CD8-positive, alpha-beta memory T cell (primary cell): Measurements from ENCODE around the gene SETD5. TPM values are rescaled to one million over a fixed set of nuclear protein-coding genes. Genes with fewer than 3 reads are reported as not detected.

Source experiments
- CTCF ChIA-PET: fragments of 350-600 bp; sonication (Branson Sonifier 250); formaldehyde crosslinking; loops from one replicate; lab custom pipeline; 2021; ENCODE audit warnings: antibody characterized with exemption; lab: Charles Lee
- POLR2A ChIA-PET: fragments of 350-600 bp; sonication (Branson Sonifier 250); formaldehyde crosslinking; loops from one replicate; lab custom pipeline; 2021; ENCODE audit warnings: antibody characterized with exemption; lab: Charles Lee
- DNase-seq, 5 donors: peaks; one replicate each; pipeline versions ENCODE4 v3.0.0 to v3.0.0-alpha.2; 2020 to 2022; ENCODE audit warnings: mixed read lengths in 1 of 5
- H3K27ac ChIP-seq: one replicate; pipeline ENCODE4 v1.7.0; 2013; ENCODE audit warnings: low read depth, mild to moderate bottlenecking, low read length, moderate library complexity
- H3K27me3 ChIP-seq: 2 replicates; pipeline ENCODE4 v1.7.0; 2013; ENCODE audit warnings: low read length, mild to moderate bottlenecking; ENCODE audit not compliant: insufficient read depth, poor library complexity, severe bottlenecking
- H3K36me3 ChIP-seq: 2 replicates; pipeline ENCODE4 v1.7.0; 2013; ENCODE audit warnings: mild to moderate bottlenecking, low read length, moderate library complexity; ENCODE audit not compliant: insufficient read depth
- H3K4me1 ChIP-seq: 2 replicates; pipeline ENCODE4 v1.7.0; 2013; ENCODE audit warnings: mild to moderate bottlenecking, low read length, moderate library complexity; ENCODE audit not compliant: insufficient read depth
- H3K4me3 ChIP-seq: 2 replicates; pipeline ENCODE4 v1.7.0; 2013; ENCODE audit warnings: mild to moderate bottlenecking, low read length
- H3K9me3 ChIP-seq: 2 replicates; pipeline ENCODE4 v1.7.0; 2013; ENCODE audit warnings: mild to moderate bottlenecking, low read length
- H3K27ac Mint-ChIP-seq, 8 donors: one replicate each; pipeline ENCODE4 v1.8.0; 2020 to 2021; ENCODE audit warnings: mixed read lengths in 8 of 8, mild to moderate bottlenecking in 6 of 8, inconsistent platforms in 3 of 8, moderate library complexity in 3 of 8
- H3K27me3 Mint-ChIP-seq, 2 donors: one replicate each; pipeline ENCODE4 v1.8.0; 2020 to 2021; ENCODE audit warnings: mixed read lengths in 2 of 2, mild to moderate bottlenecking in 1 of 2, moderate library complexity in 1 of 2
- H3K36me3 Mint-ChIP-seq, 3 donors: one replicate each; pipeline ENCODE4 v1.8.0; 2020 to 2021; ENCODE audit warnings: mixed read lengths in 3 of 3, inconsistent platforms in 1 of 3, mild to moderate bottlenecking in 1 of 3
- H3K4me1 Mint-ChIP-seq, 3 donors: one replicate each; pipeline ENCODE4 v1.8.0; 2020 to 2021; ENCODE audit warnings: mixed read lengths in 3 of 3, inconsistent platforms in 1 of 3, mild to moderate bottlenecking in 1 of 3
- H3K4me3 Mint-ChIP-seq, 7 donors: one replicate each; pipeline ENCODE4 v1.8.0; 2020 to 2021; ENCODE audit warnings: mixed read lengths in 7 of 7, mild to moderate bottlenecking in 6 of 7, moderate library complexity in 4 of 7, inconsistent platforms in 2 of 7
- H3K9me3 Mint-ChIP-seq, 5 donors: one replicate each; pipeline ENCODE4 v1.8.0; 2020 to 2022; ENCODE audit warnings: mixed read lengths in 5 of 5, mild to moderate bottlenecking in 3 of 5, moderate library complexity in 2 of 5, inconsistent platforms in 1 of 5
- polyA plus RNA-seq: library from polyadenylated mRNA; unstranded; fragments of 300-500 nt; fragmentation: Illumina TruSeq; gene quantifications from one replicate; pipeline ENCODE4 v1.2.3, GENCODE V29; 2021
- total RNA-seq, 2 experiments: library from RNA; stranded (reverse); gene quantifications; one replicate each; pipeline ENCODE4 v1.2.3, GENCODE V29; 2021

Gene SETD5
- total and polyA plus RNA-seq, 3 experiments from 2014 or later: 40.0 to 97.2 (median 89.8) TPM

DNA sequence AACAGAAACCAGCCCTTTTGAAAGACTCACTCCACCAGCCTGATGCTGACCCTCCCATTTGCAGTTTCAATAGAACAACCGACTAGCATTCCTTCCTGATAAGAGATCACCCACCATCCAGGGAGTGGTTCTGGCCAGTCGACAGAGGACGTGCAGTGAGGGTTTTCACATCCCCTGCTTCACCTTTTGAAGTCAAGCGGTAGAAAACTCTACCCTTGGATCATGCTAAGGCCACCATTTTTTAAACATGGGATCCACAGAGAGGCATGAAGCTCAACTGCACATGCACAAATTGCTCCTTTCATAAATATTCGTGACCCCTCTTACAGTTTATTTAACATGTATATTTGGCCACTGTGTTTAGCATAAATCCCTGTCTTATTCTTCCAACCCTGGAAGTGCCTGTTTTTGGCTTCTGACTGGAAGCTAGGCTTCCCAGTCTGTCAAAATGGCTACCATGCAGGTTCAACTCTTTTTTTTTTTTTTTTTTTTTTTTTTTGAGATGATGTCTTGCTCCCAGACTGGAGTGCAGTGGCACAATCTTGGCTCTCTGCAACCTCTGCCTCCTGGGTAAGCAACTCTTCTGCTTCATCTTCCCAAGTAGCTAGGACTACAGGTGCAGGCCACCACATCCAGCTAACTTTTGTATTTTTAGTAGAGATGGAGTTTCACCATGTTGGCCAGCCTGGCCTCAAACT, 35.6 kb upstream of the SETD5 start:
- H3K27me3 Mint-ChIP-seq: no peaks in the 10 kb centered on the region
- POLR2A ChIA-PET: interaction anchor here (1.1 to 4.0 kb wide), 4 partner anchors 32 to 431 kb away, joined by 3 to 81 read pairs (median 8); partner anchors contain the start of genes ARPC4, MTMR14 and SETD5
- Histone ChIP-seq H3K4me3 (no peak overlapping the region), H3K36me3 (peaks cover 16% of the 10 kb centered on the region), H3K27me3 (no peaks in the 10 kb centered on the region), H3K9me3 (no peaks in the 10 kb centered on the region), H3K27ac (peak overlapping the region; percentile 99), H3K4me1 (peaks cover 21% of the 10 kb centered on the region)
- peak overlapping the region in 2 of 8 donors; percentile 24 to 29 for H3K27ac Mint-ChIP-seq
- CTCF ChIA-PET: interaction anchor here (1.2 to 3.7 kb wide), 5 partner anchors 8 to 370 kb away, joined by 3 to 38 read pairs (median 3); partner anchors contain the start of genes BRPF1 and SETD5
- peaks cover 0 to 27% (median 3%) of the 10 kb centered on the region in 3 donors for H3K36me3 Mint-ChIP-seq
- no peaks in the 10 kb centered on the region for H3K9me3 Mint-ChIP-seq
- peaks cover 16 to 39% (median 19%) of the 10 kb centered on the region in 3 donors for H3K4me1 Mint-ChIP-seq
- DNase-seq: no peak
- H3K4me3 Mint-ChIP-seq: peak overlapping the region; percentile 26 to 63 (median 39)

DNA sequence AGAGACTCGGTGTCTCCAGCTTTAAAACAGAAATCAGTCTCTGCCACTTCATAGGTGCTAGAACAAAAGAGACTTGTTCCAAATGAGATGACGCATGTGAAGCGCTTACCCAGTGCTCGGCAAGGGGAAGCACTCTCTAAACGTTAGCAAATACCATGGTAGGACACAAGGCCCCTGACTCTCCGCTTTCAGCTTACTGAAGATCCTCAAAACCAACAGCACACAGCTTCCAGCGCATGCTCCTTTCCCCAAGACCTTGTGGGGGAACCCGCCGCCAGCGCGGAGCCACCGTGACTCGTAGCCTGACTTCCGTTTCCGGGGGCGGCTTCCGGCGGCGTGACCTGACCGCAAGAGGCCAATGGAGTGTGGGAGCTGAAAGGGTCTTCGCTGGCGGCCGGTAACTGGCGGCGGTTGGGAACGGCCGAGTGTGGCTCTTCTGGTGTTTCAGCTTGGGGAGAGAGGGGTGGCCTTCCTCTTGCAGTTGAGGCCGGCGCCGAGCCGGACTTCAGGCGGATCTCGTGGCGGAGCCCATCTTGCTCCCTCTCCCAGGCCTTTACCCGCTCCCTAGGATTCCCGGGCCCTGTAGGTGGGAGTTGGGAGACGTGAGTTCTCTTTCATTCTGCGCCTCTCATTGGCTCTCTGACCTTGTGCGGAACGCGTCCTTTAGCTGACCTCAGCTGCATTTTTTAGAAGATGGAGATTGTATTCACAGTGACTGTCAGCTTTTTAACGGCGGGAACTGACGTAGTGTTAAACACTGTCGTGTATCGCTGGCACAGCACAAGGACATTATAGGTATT, 34.5 kb upstream of the SETD5 start, which contains the start of gene THUMPD3:
Gene THUMPD3 (plus strand): TSS at position 324 of the 800 bp plus-strand sequence. CDS start 2,015 bp downstream, outside the sequence.
- CTCF ChIA-PET: interaction anchor here (1.0 to 3.7 kb wide), 11 partner anchors 10 to 369 kb away, joined by 3 to 38 read pairs (median 3); partner anchors contain the start of genes BRPF1, MTMR14 and SETD5
- POLR2A ChIA-PET: interaction anchor here (0.7 to 4.0 kb wide), 9 partner anchors 15 to 430 kb away, joined by 3 to 81 read pairs (median 5); partner anchors contain the start of genes ARPC4, MTMR14 and SETD5
- no peaks in the 10 kb centered on the region for H3K27me3 Mint-ChIP-seq

DNA sequence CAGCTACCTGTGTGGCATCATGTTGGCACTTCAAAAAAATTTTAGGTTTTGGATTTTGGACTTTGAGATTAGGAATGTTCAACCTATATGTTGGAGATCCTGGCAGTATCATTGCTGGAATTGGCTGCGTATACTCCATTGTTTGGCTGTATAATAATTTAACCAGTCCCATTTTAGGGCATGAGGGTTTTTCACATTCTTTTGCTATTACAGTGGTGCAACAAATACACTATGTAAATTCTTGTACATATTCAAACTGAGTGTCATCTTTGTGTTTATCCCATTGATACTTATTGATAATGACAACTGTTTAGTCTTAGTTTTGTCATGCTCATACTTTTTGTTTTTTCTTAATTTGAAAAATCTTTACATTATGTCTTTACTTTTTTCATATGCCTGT, 27.9 kb upstream of the SETD5 start:
- H3K27ac Mint-ChIP-seq: no peak overlapping the region
- Histone ChIP-seq H3K9me3 (no peaks in the 10 kb centered on the region), H3K27me3 (no peaks in the 10 kb centered on the region), H3K4me3 (no peak overlapping the region), H3K4me1 (peaks cover 14% of the 10 kb centered on the region), H3K27ac (no peak overlapping the region), H3K36me3 (peaks cover 50% of the 10 kb centered on the region)
- ChIA-PET POLR2A (no interaction called here), CTCF (no interaction called here)
- peaks cover 12 to 80% (median 16%) of the 10 kb centered on the region in 3 donors for H3K36me3 Mint-ChIP-seq
- DNase-seq: no peak
- H3K27me3 Mint-ChIP-seq: no peaks in the 10 kb centered on the region
- H3K9me3 Mint-ChIP-seq: no peaks in the 10 kb centered on the region
- H3K4me3 Mint-ChIP-seq: no peak overlapping the region
- H3K4me1 Mint-ChIP-seq: peaks cover 25 to 58% (median 46%) of the 10 kb centered on the region in 3 donors

More for the DNA sequence above, 34.5 kb upstream of the SETD5 start, which contains the start of gene THUMPD3:
- peaks cover 0 to 34% (median 3%) of the 10 kb centered on the region in 3 donors for H3K36me3 Mint-ChIP-seq
- H3K4me1 Mint-ChIP-seq: peaks cover 16 to 40% (median 19%) of the 10 kb centered on the region in 3 donors
- Histone ChIP-seq H3K36me3 (peaks cover 22% of the 10 kb centered on the region), H3K4me3 (peak within 1 kb of the TSS; percentile 98), H3K9me3 (no peaks in the 10 kb centered on the region), H3K4me1 (peaks cover 21% of the 10 kb centered on the region), H3K27ac (peak within 1 kb of the TSS; percentile 99), H3K27me3 (no peaks in the 10 kb centered on the region)
- H3K9me3 Mint-ChIP-seq: no peaks in the 10 kb centered on the region
- peak within 1 kb of the TSS; percentile 90 to 100 (median 98) for H3K4me3 Mint-ChIP-seq
- DNase-seq: peak; percentile 84 to 93 (median 87)
- peak within 1 kb of the TSS; percentile 95 to 100 (median 99) for H3K27ac Mint-ChIP-seq

DNA sequence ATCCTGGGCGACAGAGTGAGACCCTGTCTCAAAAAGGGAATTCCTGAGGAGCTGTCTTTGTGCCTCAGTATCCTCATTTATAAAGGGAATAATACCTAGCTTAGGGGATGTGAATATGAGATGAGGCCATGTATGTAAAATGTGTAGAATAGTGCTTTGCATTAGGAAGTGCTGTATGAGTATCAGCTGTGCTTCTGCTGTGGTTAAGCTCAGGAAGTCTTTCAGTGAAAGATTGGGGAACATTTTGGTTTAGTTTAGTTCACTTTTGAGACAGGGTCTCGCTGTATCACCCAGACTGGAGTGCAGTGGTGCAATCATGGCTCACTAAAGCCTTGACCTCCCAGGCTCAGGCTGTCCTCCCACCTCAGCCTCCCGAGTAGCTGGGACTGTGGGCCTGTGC, 23.9 kb upstream of the SETD5 start:
- H3K4me1 Mint-ChIP-seq: peaks cover 29 to 65% (median 60%) of the 10 kb centered on the region in 3 donors
- H3K9me3 Mint-ChIP-seq: no peaks in the 10 kb centered on the region
- no peak for DNase-seq
- peaks cover 14 to 90% (median 39%) of the 10 kb centered on the region in 3 donors for H3K36me3 Mint-ChIP-seq
- no peak overlapping the region for H3K27ac ChIP-seq
- ChIA-PET CTCF (no interaction called here), POLR2A (no interaction called here)
- no peaks in the 10 kb centered on the region for H3K27me3 ChIP-seq
- peaks cover 0 to 1% of the 10 kb centered on the region in 2 donors for H3K27me3 Mint-ChIP-seq
- peak overlapping the region in 6 of 8 donors; percentile 10 to 84 (median 46) for H3K27ac Mint-ChIP-seq
- peaks cover 60% of the 10 kb centered on the region for H3K36me3 ChIP-seq
- peaks cover 10% of the 10 kb centered on the region for H3K4me1 ChIP-seq
- H3K4me3 ChIP-seq: no peak overlapping the region
- no peaks in the 10 kb centered on the region for H3K9me3 ChIP-seq
- H3K4me3 Mint-ChIP-seq: peak overlapping the region in 2 of 7 donors; percentile 1 to 54

DNA sequence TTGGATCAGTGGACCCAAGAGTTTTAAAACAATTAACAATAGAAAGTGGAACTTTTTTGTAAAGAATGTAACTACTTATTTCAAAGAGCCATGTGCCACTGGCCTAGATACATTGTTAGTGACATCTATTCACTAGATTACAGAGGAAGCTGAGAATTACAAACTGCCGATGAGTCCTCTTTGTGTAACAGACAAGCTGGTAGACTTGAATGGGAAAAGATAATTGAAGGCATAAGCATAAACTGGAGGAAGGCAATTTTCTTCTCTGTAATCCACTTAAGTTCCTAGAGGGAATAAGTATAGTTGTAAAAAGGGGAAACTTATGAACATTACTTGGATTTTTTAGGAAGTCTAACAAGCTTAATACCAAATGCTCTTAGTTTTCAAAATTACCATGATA, 19.4 kb upstream of the SETD5 start:
- peaks cover 23 to 55% (median 45%) of the 10 kb centered on the region in 3 donors for H3K4me1 Mint-ChIP-seq
- ChIA-PET POLR2A (interaction anchor here (1.4 to 3.0 kb wide), 2 partner anchors 15 to 19 kb away, joined by 7 to 13 read pairs; partner anchors contain the start of genes SETD5 and THUMPD3), CTCF (interaction anchor here (0.9 to 1.5 kb wide), 2 partner anchors 15 to 25 kb away, joined by 3 to 4 read pairs; partner anchors contain the start of gene THUMPD3)
- H3K36me3 Mint-ChIP-seq: peaks cover 4 to 85% (median 39%) of the 10 kb centered on the region in 3 donors
- no peak for DNase-seq
- peaks cover 0 to 4% of the 10 kb centered on the region in 2 donors for H3K27me3 Mint-ChIP-seq
- no peaks in the 10 kb centered on the region for H3K9me3 ChIP-seq
- peak overlapping the region in 1 of 8 donors; percentile 85 for H3K27ac Mint-ChIP-seq
- no peak overlapping the region for H3K4me3 ChIP-seq
- peaks cover 63% of the 10 kb centered on the region for H3K36me3 ChIP-seq
- no peaks in the 10 kb centered on the region for H3K27me3 ChIP-seq
- peaks cover 10% of the 10 kb centered on the region for H3K4me1 ChIP-seq
- H3K9me3 Mint-ChIP-seq: no peaks in the 10 kb centered on the region
- H3K27ac ChIP-seq: no peak overlapping the region
- no peak overlapping the region for H3K4me3 Mint-ChIP-seq

DNA sequence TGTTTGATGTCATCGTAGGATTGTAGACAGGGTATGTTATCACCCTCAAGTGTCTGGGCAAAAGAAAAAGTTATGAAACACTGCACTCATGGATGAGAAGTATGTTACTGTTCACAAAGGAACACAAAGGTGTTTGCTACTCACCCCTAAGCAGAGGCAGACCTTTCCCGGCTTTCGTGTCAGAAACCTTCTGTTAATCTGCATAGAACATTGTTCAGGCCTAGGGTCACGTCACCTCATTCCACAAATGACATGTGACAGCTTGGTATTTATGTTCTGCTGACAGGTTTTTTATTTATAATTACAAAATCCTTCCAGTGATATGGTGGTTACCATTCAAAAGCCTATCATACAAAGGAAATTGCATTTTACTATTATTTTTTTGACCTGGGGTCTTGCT, 18.1 kb upstream of the SETD5 start:
- no peak overlapping the region for H3K27ac ChIP-seq
- CTCF ChIA-PET: no interaction called here
- peak overlapping the region in 3 of 8 donors; percentile 2 to 73 (median 27) for H3K27ac Mint-ChIP-seq
- H3K4me3 Mint-ChIP-seq: no peak overlapping the region
- no peak overlapping the region for H3K4me3 ChIP-seq
- DNase-seq: no peak
- no peaks in the 10 kb centered on the region for H3K9me3 Mint-ChIP-seq
- POLR2A ChIA-PET: interaction anchor here (3.0 kb wide), 1 partner anchor 18 kb away, joined by 13 read pairs; the partner anchor contains the start of gene SETD5
- peaks cover 0 to 4% of the 10 kb centered on the region in 2 donors for H3K27me3 Mint-ChIP-seq
- no peaks in the 10 kb centered on the region for H3K27me3 ChIP-seq
- H3K9me3 ChIP-seq: no peaks in the 10 kb centered on the region
- peaks cover 5% of the 10 kb centered on the region for H3K4me1 ChIP-seq
- peaks cover 4 to 87% (median 39%) of the 10 kb centered on the region in 3 donors for H3K36me3 Mint-ChIP-seq
- H3K4me1 Mint-ChIP-seq: peaks cover 18 to 44% (median 38%) of the 10 kb centered on the region in 3 donors
- H3K36me3 ChIP-seq: peaks cover 68% of the 10 kb centered on the region

DNA sequence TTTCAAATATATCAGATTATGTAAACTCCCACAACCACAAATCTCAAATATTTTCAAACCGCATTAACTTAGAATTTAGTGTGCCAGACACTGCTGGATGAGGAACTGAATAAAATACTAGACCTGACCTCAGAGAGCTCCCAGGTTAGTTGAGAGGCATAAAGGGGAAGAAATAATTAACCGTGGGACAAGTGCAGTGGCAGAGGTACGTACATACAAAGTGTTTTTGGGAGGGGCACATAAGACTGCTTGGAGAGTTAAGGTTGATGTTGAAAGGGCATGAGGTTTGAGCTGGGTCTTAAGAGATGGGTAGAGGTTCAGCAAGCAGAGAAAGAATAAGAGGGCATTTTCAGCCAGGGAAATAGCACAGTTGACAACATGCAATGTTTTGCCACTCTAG, 17.4 kb upstream of the SETD5 start:
- Mint-ChIP-seq H3K27me3 (peaks cover 0 to 4% of the 10 kb centered on the region in 2 donors), H3K4me3 (no peak overlapping the region)

More for the DNA sequence above, 17.4 kb upstream of the SETD5 start:
- no peak for DNase-seq
- CTCF ChIA-PET: no interaction called here
- Histone ChIP-seq H3K4me1 (peaks cover 5% of the 10 kb centered on the region), H3K4me3 (no peak overlapping the region), H3K27ac (no peak overlapping the region), H3K27me3 (no peaks in the 10 kb centered on the region), H3K9me3 (no peaks in the 10 kb centered on the region), H3K36me3 (peaks cover 65% of the 10 kb centered on the region)
- Mint-ChIP-seq H3K9me3 (no peaks in the 10 kb centered on the region), H3K27ac (peak overlapping the region in 5 of 8 donors; percentile 2 to 84 (median 64)), H3K36me3 (peaks cover 0 to 85% (median 37%) of the 10 kb centered on the region in 3 donors), H3K4me1 (peaks cover 18 to 41% (median 40%) of the 10 kb centered on the region in 3 donors)
- POLR2A ChIA-PET: interaction anchor here (0.7 to 3.0 kb wide), 2 partner anchors 17 to 109 kb away, joined by 3 to 13 read pairs; partner anchors contain the start of gene SETD5
